CMK (cell line): ENCODE results near the gene LRP2.
"Not testable (repeated sequence)": the region's sequence is repeated elsewhere in the genome, so short reads cannot be mapped to it uniquely, and the experiment has no call there.

ENCODE experiments used
- DNase-seq: peaks from one replicate; pipeline ENCODE4 v3.0.0-alpha.2; 2010; ENCODE audit warnings: low read depth

LRP2 gene

DNA sequence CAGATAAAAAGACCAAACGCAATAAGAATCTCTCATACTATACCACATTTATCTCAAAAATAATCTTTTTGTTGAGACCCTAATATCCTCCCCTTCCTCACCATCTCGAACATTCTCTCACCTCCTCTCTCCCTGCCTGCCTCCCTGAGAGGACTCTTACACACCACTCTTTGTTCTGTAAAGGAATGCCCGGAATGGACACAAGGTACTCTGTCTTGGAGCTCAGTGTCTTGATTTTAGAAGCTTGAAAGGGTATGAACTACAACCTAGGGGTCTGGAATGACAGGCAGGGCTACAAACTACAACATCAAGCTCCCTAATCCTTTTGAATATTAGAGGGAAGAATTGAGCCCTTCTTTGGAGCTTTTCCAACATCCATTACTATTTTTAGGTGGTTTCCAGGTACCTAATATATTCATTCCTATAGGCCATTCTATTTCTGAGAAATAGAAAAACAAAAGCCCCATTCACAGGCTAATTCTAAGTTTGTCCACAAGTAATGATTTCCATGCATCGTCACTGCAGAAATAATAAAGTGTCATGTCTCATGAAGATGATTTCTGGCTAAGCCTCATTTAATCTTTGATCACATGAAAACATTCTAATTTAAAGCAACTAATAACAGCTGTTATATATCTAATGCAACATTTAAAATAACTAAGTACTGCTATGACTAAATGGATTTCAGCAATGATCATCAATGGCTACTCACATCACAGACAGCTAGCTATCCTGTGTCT lies 60.6 kb downstream of the LRP2 start:
- no peak for DNase-seq

DNA sequence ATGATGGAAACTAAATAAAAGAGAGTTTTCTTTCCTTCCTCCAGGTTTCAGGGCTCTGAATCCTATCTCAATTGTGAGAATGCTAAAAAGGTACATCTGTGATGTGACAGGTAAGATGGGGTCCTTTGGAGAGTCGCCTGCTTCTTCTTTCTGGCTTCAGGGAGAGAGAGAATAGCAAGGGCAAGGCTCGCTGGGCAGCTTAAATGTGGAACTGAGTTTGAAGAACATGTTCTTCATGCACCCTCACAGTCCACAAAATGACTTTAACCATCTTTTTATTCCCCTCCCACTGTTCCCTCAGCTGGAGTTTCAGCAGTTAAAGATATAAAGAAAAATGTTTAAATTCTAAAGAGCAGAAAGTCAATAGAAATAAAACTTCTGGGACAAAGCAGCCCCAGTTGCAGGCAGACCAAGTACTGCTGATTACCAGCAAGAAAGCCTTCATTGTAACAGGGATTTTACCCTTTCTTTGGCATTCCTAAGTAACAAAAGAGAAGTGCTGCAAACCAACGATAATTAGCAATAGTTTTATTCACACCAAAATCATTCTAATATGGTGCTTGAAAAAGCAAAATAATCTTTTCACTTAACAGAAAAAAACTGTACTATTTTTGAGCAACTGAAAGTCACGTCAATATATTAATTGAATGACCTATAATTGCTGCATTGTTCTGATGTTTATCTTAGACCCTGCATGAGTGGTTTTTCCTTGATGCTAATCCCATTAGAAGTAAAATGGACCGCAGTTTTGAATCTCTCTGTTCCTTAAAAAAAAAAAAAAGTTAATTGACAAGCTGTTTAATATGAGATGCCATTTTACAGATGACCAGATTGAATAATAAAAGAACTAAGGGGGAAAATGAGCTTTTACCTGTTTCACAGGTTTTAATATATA lies 61.5 kb downstream of the LRP2 start:
- DNase-seq: no peak

DNA sequence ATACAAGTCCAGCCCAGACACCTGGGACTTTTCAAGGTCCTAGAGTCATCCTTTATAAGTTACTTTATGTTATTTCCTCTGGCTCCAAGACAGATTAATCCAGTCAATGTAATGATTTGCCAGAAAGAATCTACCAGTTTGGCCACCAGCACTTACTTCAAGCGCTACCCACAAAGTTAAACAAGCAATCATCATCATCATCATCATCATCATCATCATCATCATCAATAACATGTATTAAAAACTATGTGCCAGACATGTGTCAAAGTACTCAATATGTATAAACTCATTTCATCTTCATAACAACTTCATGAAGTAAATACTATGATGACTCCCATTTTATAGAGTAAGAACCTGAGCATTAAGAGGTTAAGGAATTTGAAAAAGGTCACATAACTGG lies 64.3 kb downstream of the LRP2 start:
- DNase-seq: no peak

DNA sequence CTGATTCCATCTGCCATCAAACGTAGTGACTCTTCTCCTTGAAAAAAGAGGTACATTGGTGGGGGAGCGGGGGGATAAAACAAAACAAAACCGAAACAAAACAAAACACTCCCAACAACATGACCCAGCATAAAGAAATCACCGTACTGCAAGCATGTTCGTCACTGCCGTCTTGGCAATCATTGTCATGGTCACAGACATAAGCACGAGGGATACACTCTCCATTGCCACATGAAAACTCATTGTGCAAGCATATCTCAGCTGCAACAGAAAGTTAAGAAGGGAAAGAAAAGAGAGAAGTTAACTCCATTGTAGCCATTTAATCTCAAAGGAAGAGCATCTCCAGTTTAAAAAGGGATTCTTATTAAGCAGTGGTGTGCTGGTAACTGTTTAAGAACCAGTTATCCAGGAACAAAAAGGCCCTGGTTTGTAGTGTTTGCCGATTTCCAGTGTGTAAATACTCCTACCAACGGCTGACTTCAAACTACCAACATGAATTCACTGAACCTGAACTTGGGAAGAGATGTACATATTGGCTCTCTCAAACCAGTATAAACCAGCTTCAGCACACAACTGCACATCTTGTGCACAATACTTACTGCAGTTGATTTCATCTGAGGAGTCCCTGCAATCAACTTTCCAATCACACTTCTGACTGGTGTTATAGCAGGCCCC lies 68.2 kb downstream of the LRP2 start:
- no peak for DNase-seq

GRCh38 chr2:169291517-169291916 lies 70.8 kb downstream of the LRP2 start:
- no peak for DNase-seq

DNA sequence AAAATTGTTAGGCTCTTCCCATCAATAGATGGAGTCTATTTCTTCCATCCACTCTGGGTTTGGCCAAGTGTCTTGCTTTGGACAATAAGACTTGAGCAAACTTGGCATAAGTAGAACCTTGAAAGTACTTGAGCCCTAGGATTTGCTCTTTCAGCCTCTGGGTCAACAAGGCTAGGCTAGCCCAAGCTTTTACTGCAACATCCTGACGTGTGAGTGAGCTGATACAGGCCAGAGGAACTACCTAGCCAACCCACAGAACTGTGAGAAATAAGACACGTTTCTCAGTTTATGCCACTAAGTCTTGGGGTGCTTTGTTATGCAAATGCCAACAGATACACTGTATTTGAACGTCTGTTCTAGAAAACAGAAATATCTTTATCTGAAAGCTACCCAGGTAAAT lies 71.9 kb downstream of the LRP2 start:
- no peak for DNase-seq

- DNase-seq: no peak
These were observed 74.7 kb downstream of the LRP2 start for GRCh38 chr2:169287666-169288065.

DNA sequence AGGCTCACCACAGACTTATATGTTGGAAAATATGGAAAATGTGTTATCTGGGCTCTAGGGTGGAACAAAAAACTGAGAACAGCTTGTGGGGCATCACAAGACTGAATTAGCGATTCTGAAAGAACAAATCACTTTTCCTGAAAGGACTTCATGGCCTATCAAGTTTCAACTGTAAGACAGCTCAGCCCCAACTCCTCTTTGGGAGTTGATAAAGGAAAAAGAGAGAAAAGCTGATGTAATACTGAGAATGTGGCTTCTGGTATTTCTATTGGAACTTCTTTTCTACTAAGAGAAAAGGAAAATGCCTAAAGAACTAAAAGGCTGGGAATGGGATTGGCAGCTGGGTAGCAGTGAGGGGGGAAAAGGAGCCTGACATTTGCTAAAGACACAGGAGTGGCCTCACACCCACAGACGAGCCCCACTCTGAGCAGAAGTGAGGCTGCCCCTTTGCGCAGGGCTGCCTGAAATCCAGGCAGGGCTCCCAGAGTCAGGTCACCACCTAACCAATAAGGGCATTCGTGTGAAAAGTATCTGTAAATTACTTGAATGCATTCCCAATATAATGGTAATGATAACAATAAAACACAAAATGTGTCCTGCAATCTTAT lies 75.6 kb downstream of the LRP2 start:
- no peak for DNase-seq

GRCh38 chr2:169285531-169286235 lies 76.7 kb downstream of the LRP2 start:
- DNase-seq: no peak

- no peak for DNase-seq
These were observed 81.8 kb downstream of the LRP2 start for GRCh38 chr2:169280502-169280901.

DNA sequence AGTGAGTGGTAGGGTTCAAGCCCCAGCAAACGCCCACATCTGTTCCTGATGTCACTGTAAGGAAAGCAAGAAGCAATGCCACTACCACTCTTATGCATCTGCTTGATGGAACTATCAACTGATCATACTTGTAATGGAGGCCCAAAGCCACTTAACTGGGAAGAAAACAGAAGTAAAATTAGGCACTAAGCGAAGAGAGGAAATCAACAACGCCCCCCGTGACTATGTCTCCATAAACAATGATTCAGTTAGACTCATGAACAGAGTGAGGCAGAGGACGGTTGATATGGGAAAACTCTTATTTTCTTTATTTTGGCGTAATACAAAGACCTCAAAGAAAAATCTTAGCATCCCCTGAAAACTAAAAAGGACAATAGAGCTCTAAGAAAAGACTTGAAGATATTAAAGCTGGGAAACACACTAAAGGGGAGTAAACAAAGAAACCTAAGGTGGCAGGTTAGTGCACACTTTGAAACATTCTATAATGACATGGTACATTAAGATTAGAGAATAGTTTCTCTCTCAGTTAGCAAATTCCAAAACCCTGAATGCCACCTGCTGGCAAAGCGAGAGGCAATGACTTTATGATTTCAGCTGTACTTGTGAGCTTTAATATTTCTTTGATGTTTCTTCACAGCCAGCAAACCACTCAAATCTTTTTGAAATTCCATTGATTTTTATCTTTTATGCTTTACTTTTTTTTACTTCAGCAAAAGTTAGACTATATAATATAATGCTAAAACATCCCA lies 86.5 kb downstream of the LRP2 start:
- no peak for DNase-seq

DNA sequence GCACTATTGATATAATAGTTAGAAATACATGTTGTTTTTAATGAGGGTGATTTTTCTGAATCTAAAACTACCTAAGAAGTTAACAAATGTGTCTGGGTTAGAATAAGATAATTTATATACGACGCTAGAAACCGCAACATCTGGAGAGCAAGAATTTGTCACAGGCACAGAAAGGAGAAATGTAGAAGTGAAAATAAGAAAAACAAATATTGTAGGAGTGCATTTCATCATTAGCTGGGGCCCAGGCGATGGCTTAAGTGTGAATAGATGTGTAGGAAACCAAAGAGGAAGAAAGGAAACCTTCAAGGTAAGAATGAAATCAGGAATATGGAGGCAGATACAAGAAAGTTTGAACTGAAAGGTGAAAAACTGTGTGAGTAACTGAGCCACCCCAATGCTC lies 90.3 kb downstream of the LRP2 start:
- DNase-seq: no peak

GRCh38 chr2:169270574-169270973 lies 91.8 kb downstream of the LRP2 start:
- DNase-seq: not testable (repeated sequence)

- DNase-seq: no peak
These were observed 96.7 kb downstream of the LRP2 start for GRCh38 chr2:169265591-169265990.

DNA sequence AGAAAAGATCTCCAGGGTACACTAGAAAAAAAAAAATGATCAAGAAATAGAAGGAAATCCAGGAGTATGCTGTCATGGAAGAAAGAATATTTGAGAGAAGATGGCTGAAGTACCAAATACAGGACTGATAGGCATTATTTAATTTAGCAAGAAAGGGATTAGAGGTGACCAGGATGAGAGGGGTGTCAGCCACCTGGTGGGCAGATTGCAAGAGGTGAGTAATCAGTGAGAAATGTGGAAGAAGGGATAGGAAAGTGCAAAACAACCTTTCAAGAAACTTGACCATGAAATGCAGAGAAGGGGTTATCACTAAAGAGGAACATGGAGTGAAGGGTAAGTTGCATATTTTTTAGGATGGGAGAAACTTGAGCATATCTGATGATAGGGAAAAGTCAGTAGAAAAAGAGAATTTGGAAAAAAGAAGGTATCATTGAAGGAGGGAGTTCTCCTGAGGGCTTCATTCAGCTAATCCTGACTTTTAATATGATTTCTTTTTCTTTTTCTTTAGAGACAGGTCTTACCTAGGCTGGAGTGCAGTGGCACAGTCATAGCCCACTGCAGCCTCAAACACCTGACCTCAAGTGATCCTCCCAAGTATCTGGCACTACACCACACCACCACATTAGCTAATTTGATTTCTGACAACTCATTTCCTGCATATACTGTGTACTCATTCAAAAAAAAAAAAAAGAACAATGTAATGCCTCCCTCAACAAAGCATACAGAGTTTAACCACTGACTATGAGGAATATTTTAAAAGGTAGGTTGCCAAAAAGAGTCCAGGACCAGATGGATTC lies 101.3 kb downstream of the LRP2 start:
- no peak for DNase-seq

DNA sequence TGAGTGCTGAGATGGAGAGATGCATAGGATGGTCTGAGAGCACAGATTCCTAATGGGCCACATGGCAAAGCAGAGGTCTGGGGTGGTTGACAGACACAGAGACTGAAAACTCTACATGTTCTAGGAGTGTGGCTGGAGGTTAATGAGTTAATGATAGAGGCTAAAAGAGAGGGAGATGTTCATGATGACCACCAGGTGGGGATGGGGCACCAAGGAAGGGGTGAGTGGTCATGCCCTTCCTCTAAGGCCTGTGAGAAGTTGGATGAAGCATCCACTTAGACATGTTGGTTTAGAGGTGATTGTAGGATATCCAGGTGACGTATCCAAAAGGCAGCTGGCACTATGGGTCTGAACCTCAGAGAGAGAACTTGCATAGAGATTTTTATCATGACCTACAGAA lies 102.1 kb downstream of the LRP2 start:
- DNase-seq: no peak

- no peak for DNase-seq
These were observed 102.9 kb downstream of the LRP2 start for GRCh38 chr2:169259402-169259801.

DNA sequence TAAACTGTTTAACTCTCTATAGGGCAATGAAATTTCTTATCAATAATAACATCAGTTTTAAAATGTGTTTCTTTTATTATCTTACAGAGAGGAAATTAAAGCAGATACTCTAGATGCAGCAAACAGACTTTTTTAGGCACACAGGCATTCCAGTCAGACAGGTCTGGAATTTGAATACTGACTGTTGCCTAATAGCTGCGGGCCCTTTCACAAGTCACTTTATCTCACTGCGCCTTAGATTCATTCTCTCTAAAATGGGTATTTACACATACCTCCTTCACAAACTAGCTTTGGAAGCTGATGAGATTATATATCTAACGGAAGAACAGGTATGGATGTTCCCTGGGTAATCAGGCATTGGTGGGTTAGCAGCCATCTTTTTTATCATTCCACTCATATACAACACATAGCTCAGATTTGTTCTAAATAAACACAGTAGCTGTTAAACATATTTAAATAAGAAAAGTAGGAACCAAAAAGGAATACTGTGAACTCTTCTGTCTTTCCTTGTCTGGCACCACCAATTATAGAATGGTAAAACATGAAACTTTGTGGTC lies 104.2 kb downstream of the LRP2 start:
- DNase-seq: no peak

DNA sequence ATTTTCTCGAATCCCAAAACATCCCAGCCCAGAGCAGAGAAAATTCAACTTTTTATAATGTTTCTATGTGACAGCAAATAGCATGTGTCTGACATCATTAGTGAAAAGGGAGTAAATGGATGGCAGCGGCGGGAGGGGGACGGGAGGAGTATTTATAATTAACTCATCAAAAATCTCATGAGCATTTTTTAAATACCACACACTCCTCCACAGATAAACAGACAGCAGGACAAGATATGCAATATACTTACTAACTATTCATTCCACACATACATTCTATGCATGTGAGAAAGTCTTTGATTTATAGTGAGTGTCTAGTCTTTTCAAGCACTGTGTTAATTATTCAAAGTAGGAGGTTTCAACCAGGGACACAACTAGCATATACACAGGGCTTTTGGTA lies 107.6 kb downstream of the LRP2 start:
- no peak for DNase-seq

DNA sequence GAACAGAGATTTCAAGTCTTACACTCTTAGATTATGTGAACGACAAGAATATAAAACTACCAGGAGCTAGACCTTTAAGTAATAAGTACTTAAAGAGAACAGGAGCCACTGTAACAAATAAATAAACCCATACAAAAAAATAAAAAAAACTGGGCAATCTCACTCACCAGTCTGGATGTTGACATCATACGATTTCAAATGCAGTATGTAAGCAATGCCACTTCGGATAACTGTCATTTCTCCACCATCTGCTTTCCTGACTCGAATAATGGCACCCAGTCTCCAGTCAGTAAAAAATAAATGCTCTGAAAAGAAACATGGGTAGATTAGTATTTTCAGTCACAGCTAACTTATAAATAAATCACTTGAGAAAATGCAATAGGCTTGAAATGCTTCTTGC lies 115.1 kb downstream of the LRP2 start:
- no peak for DNase-seq
